Skin of body (tissue), 2 donors: ENCODE data around the gene CPB2. TPM values are rescaled to one million over a fixed set of nuclear protein-coding genes. Genes with fewer than 3 reads are reported as not detected.

Source experiments
- DNase-seq: peaks from one replicate; lab custom pipeline; 2025; lab: John Stamatoyannopoulos, UW
- total RNA-seq: library from RNA; depleted of rRNA; stranded (reverse); fragments of >200 nt; gene quantifications from one replicate; pipeline ENCODE4 v1.2.3, GENCODE V29; 2014

The CPB2 gene
- total RNA-seq, result not detected

- DNase-seq, result no peak
Measured at GRCh38 chr13:46104868-46105267, at the start of gene CPB2. Gene CPB2 (minus strand): TSS chr13:46105033. CDS start chr13:46105009, 24 bp downstream.

GRCh38 chr13:46154136-46154801 lies 49.4 kb upstream of the CPB2 start:
- DNase-seq, result no peak

- no peak for DNase-seq
Measured at GRCh38 chr13:46152627-46153328, 47.9 kb upstream of the CPB2 start.

GRCh38 chr13:46150134-46150693 lies 45.4 kb upstream of the CPB2 start:
- DNase-seq, result no peak

GRCh38 chr13:46149272-46150133 lies 44.7 kb upstream of the CPB2 start:
- no peak for DNase-seq

GRCh38 chr13:46146898-46147297 lies 42.1 kb upstream of the CPB2 start:
- no peak for DNase-seq

- DNase-seq, result no peak
Measured at GRCh38 chr13:46145950-46146349, 41.1 kb upstream of the CPB2 start.

- DNase-seq, result no peak
Measured at GRCh38 chr13:46145135-46145534, 40.3 kb upstream of the CPB2 start.

- DNase-seq, result no peak
Measured at GRCh38 chr13:46143184-46143701, 38.4 kb upstream of the CPB2 start.

- DNase-seq, result no peak
Measured at GRCh38 chr13:46142776-46143175, 37.9 kb upstream of the CPB2 start.

GRCh38 chr13:46140044-46140443 lies 35.2 kb upstream of the CPB2 start:
- DNase-seq, result no peak

GRCh38 chr13:46137627-46138317 lies 32.9 kb upstream of the CPB2 start:
- DNase-seq, result no peak

GRCh38 chr13:46136688-46137087 lies 31.9 kb upstream of the CPB2 start:
- no peak for DNase-seq

- no peak for DNase-seq
Measured at GRCh38 chr13:46134961-46135522, 30.2 kb upstream of the CPB2 start.

GRCh38 chr13:46134494-46134893 lies 29.7 kb upstream of the CPB2 start:
- no peak for DNase-seq

- no peak for DNase-seq
Measured at GRCh38 chr13:46132109-46132508, 27.3 kb upstream of the CPB2 start.

- no peak for DNase-seq
Measured at GRCh38 chr13:46131705-46132104, 26.9 kb upstream of the CPB2 start.

GRCh38 chr13:46129955-46130618 lies 25.3 kb upstream of the CPB2 start:
- DNase-seq, result no peak

GRCh38 chr13:46129124-46129523 lies 24.3 kb upstream of the CPB2 start:
- DNase-seq, result no peak

GRCh38 chr13:46127358-46128023 lies 22.7 kb upstream of the CPB2 start:
- no peak for DNase-seq
